ENCODE data around the gene SLC27A4.

DNA sequence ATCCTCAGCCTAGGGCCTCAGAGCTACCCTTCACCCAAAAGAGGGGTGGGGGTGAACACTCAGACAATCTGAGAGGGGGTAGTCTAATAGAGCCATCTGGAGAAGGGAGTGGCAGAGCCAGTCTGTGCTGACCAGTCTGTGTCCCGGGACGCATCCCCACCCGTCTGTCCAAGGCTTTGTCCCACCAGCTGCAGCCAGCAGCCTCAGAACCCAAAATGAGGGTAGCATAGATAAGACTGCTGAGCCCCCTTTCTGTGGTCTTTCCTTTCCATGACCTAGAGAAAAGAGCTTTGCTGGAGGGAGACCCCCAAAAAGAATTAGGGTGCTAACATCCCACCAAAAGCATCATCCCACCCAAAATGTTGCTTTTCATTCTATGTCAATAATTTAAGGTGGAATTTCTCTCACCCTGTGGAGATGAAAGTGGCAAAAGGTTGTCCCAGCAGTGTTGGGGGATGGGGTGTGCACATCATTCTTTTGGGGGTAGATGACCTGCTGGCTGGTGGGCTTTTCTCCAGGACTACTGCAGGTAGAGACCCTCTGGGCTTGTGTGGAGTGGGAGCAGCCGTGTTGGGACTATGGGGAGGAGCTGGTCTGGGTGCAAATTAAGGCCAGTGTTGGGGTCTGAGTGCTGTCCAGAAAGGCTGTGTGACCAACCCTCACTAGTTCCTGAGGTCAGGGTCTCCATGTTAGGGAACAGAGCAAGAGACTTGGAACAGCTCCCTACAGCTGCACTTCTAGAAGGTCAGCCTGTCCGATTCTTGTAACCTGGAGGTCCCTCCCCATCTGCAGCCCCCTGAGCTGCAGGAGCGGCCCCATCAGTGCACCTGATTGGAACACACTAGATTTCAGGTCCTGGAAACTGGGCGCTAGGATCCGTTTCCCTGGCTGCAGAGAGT is 50.7 kb downstream of the SLC27A4 start:
- TF ChIP-seq CTCF (IDR thresholded peaks at IDR 0.05): no peak
- no peak for TF ChIP-seq POLR2A (IDR thresholded peaks at IDR 0.05)
- no peak for TF ChIP-seq POLR2AphosphoS5 (IDR thresholded peaks at IDR 0.05)
